Left renal cortex interstitium (tissue), 4 donors: ENCODE results near the gene KASH5. TPM values are rescaled to one million over a fixed set of nuclear protein-coding genes. Genes with fewer than 3 reads are reported as not detected.
"Not testable (repeated sequence)": the region's sequence is repeated elsewhere in the genome, so short reads cannot be mapped to it uniquely, and the experiment has no call there.

ENCODE experiments used
- DNase-seq, 4 donors: peaks; one replicate each; pipeline ENCODE4 v3.0.0-alpha.2; 2013; ENCODE audit warnings: low read depth in 4 of 4, low spot score in 2 of 4, missing footprints in 1 of 4
- polyA plus RNA-seq, 4 donors: library from polyadenylated mRNA; unstranded; fragments of 120-200 nt; gene quantifications; one replicate each; pipeline ENCODE4 v1.2.1, GENCODE V29; 2013; ENCODE audit not compliant: insufficient read length in 4 of 4

Gene KASH5
- polyA plus RNA-seq, 4 donors, result 0.10 to 0.43 (median 0.22) TPM

DNA sequence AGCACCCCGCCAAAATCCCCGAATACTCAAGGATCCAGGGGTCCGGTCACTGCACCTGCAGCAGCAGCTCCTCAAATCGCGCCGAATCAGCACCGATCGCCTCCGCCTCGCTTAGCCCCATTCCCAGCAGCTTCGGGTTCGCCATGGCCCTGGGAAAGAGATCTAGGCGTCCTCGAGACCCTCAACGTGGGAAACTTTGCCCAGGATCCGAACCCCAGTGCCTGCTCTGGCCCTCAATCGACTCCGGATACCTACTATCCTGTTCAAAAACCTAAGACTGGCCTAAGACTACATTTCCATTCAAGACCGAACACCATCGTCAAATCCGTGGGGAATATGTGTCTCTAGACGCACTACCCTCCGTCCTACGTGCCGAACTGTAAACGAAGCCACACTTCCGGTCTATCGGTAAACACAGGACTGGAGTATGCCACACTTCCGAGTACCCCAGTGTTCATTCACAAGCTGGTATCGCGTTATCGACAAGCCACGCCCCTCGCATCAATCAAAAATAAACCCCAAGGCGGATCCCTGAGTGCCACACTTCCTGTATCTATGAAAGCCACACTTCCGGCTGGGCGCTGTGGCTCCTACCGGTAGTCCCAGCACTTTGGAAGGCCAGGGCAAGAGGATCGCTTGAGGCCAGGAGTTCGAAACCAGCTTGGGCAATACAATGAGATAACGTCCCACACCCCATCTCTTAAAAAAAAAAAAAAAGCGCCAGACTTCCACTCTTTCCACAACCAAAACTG lies 63.6 kb downstream of the KASH5 start, which contains the start of gene PIH1D1:
TSS of gene PIH1D1 (minus strand) at position 385 of the 752 bp plus-strand sequence. CDS start at position 145, 240 bp downstream.
- DNase-seq, result peak; percentile 91 to 99 (median 94)

DNA sequence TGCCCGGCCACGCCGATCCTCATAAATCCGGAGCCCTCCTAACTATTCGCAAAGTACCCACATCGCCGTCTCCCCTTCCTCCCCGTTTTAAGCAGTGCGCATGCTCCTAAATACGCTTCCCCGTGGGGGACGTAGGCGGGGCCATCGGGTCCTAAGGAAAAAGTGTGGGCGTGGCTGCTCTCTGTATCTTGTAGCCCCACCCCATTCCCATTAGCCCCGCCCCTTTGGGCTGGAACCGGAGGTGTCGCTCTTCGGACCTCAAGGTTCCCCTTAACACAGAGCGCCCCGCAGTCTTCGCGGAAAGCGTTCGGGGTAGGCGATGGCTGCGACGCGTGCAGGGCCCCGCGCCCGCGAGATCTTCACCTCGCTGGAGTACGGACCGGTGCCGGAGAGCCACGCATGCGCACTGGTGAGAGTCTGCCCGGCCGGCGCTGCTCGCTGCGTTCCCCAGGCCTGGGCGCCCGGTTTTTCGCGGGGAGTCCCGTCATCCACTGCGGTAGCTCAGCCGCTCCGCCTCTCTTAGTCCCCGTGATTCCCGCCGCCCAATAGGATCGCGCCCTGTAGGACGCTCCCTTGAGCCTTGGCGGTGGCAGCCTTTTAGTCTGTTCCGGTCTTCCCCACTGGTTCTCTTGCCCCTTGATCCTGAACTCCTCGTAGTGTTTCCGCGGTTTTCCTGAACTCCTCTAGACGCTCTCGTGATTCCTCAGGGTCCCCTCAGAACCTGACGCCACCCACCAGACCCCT lies 65.1 kb downstream of the KASH5 start, which contains the start of gene ALDH16A1:
TSS of gene ALDH16A1 (plus strand) at position 213 of the 744 bp plus-strand sequence. CDS start at position 320, 107 bp downstream.
- DNase-seq, result peak; percentile 94 to 97 (median 96)

DNA sequence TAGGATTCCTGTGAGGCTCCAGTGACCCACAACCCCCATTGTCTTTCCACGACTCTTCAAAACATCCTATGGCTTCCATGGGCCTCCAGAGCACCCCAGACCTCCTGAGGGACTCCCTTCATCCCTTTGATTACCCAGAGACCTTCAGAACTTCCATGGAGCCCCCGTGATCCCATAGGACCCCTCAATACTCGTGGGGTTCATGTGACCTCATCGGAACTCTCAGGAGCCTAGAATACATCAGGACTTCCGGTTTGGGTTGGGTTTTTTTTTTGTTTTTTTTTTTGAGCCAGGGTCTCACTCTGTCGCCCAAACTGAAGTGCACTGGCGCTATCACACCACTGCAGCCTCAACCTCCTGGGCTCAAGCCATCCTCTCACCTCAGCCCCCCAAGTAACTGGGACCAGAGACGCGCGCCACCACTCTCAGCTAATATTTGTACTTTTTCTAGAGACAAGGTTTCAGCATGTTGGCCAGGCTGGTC lies 65.8 kb downstream of the KASH5 start:
- no peak for DNase-seq

DNA sequence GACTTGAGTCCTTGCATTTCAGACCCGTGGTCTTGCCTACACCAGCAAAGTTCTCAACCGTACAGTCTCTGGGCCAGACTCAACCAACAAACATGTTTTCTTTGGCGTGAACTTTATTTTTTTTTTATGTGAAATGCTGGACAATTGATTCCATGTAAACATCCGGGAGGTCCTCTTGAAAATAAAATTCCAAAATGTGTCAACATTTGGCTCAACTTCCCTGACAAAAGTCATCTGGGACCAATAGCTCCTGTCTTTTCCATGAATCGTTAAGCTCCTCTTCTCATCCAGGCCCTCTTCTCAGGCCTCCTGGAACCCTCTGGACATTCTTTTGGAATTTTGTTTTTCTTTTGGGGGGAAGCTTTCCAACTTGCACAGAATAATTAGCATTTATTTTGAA lies 67.7 kb downstream of the KASH5 start:
- DNase-seq, result peak in 1 of 4 donors; percentile 67

DNA sequence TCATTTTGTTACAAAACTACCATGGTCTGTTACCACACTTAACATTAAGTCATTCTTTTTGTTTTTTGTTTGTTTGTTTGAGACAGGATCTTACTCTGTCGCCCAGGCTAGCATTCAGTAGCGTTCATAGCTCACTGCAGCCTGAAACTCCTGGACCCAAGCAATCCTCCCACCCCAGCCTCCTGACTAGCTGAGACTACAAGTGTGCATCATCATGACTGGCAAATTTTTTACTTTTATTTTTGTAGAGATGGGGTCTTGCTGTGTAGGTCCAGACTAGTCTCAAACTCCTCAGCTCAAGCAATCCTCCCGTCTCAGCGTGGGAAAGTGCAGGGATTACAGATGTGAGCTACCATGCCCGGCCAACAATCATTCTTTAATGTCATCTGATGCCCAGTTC lies 68.3 kb downstream of the KASH5 start:
- DNase-seq, result no peak

DNA sequence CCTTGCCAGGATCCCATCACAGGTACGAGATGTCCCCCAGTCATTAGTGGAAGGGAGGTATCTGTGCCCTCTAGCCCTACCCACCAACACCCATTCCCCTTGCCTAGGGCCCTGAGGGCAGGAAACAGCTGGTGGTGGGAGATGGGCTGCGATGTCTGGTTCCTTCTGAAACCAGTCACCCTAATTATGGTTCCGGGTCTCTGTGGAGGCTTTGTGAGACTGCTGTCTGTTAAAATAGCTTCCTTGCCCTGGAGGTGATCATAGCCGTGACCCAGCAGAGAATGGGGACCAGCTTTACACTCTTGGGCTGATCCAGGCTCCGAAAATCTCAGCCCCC lies 70.5 kb downstream of the KASH5 start:
- DNase-seq, result no peak

DNA sequence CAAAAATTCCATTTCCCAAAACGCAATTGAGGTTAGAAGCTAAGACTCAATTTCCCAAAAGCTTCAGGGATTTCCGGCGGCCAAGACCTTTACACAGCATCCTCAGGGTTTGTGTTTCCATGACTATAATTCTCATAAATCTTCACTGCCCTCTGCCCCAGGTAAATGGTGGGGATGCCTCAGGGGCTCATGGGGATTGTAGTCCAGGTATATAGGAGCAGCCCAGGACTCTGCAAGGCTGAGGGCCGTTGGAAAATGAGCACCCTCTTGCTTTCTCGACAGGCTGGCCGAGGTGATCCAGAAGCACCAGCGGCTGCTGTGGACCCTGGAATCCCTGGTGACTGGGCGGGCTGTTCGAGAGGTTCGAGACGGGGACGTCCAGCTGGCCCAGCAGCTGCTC lies 71.3 kb downstream of the KASH5 start:
- no peak for DNase-seq

DNA sequence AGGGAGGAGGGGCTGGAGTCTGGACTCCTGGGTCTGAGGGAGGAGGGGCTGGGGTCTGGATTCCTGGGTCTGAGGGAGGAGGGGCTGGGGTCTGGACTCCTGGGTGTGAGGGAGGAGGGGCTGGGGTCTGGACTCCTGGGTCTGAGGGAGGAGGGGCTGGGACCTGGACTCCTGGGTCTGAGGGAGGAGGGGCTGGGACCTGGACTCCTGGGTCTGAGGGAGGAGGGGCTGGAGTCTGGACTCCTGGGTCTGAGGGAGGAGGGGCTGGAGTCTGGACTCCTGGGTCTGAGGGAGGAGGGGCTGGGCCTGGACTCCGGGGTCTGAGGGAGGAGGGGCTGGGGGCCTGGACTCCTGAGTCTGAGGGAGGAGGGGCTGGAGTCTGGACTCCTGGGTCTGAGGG lies 73.1 kb downstream of the KASH5 start:
- DNase-seq, result not testable (repeated sequence)

DNA sequence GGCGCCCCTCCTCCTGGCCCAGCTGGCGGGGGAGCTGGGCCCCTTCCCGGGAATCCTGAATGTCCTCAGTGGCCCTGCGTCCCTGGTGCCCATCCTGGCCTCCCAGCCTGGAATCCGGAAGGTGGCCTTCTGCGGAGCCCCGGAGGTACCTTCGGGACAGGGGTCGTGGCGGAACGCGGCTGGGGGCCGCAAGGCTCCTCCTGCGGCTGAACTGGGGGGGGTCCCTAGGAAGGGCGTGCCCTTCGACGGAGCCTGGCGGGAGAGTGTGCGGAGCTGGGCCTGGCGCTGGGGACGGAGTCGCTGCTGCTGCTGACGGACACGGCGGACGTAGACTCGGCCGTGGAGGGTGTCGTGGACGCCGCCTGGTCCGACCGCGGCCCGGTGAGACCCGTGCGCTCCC lies 73.6 kb downstream of the KASH5 start:
- DNase-seq, result no peak

DNA sequence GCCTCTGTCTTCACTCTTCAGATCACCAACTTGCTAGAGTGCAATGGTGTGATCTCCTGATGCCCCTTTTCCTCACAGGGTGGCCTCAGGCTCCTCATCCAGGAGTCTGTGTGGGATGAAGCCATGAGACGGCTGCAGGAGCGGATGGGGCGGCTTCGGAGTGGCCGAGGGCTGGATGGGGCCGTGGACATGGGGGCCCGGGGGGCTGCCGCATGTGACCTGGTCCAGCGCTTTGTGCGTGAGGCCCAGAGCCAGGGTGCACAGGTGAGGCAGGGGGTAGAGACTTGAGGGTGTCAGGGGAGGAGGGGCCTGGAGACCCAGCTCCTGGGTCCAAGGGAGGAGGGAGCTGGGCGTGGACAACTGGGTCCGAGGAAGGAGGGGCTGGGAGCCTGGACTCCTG lies 74.4 kb downstream of the KASH5 start:
- no peak for DNase-seq

DNA sequence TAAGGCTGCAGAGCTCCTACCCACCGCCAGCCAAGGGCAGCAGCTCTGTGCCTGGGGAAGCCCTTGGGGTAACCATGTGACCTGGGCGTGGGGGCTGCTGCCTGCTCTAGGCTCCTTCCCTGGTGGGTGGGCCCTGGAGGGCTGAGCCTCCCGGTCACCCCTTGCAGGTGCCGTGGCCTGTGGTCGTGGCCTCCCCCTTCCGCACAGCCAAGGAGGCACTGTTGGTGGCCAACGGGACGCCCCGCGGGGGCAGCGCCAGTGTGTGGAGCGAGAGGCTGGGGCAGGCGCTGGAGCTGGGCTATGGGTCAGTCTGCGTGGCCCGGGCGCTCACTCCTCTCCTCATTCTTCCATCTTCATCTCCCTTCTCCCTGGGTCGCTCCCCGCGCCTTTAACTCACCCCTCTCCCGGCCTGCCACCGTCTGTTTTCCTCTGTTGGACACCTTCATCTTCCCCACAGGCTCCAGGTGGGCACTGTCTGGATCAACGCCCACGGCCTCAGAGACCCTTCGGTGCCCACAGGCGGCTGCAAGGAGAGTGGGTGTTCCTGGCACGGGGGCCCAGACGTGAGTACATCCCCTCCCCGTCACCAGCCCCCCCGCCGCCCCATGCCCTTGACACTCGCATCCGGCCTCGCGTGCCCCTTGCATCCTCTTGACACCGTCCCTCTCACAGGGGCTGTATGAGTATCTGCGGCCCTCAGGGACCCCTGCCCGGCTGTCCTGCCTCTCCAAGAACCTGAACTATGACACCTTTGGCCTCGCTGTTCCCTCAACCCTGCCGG lies 76.1 kb downstream of the KASH5 start:
- DNase-seq, result no peak

DNA sequence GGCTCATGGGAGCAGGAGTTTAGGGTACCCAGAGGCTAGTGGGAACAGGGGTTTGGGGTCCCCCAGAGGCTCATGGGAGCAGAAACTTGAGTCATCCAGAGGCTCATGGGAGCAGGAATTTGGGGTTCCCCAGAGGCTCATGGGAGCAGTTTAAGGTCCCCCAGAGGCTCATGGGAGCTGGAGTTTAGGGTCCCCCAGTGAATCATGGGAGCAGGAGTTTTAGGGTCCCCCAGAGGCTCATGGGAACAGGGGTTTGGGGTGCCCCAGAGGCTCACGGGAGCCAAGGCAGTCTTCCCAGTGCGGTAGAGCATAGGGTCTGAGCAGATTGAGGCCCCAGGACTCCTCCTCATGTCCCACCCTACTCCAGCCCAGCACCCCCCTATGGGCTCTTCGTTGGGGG lies 77.3 kb downstream of the KASH5 start:
- no peak for DNase-seq

Other genes starting within 250 kb of the KASH5 start
- gene HRC, start 232.9 kb upstream of the KASH5 start, polyA plus RNA-seq, result 10 to 100 TPM; 25.2 to 38.8 (median 33.8) TPM
- gene TRPM4, start 230.5 kb upstream of the KASH5 start, polyA plus RNA-seq, result 10 to 100 TPM; 22.1 to 48.0 (median 35.9) TPM
- 1 to 10 TPM; 1.8 to 6.5 (median 3.2) TPM for gene SLC6A16, start 63.1 kb upstream of the KASH5 start, polyA plus RNA-seq
- gene CD37, start 52.8 kb upstream of the KASH5 start, polyA plus RNA-seq, result 10 to 100 TPM; 36.2 to 40.7 (median 37.5) TPM
- 100 to 1,000 TPM in 2 of 4 donors, 10 to 100 TPM in 2; 88.4 to 122 (median 107) TPM for gene TEAD2, start 25.8 kb upstream of the KASH5 start, polyA plus RNA-seq
- gene DKKL1, start 24.4 kb upstream of the KASH5 start, polyA plus RNA-seq, result 1 to 10 TPM; 4.5 to 6.4 (median 5.8) TPM
- gene PTH2, start 35.2 kb downstream of the KASH5 start, polyA plus RNA-seq, result not detected
- gene GFY, start 37.1 kb downstream of the KASH5 start, polyA plus RNA-seq, result not detected
- gene SLC17A7, start 53.3 kb downstream of the KASH5 start, polyA plus RNA-seq, result under 1 TPM; 0.25 to 0.61 (median 0.45) TPM
- 100 to 1,000 TPM in 1 of 4 donors, 10 to 100 TPM in 3; 82.3 to 106 (median 94.2) TPM for gene PIH1D1, start 63.6 kb downstream of the KASH5 start, polyA plus RNA-seq
- gene ALDH16A1, start 65.0 kb downstream of the KASH5 start, polyA plus RNA-seq, result 10 to 100 TPM; 14.6 to 29.7 (median 25.2) TPM
- gene FLT3LG, start 86.0 kb downstream of the KASH5 start, polyA plus RNA-seq, result 1 to 10 TPM; 2.7 to 4.6 (median 4.1) TPM
- gene RPL13A, start 99.4 kb downstream of the KASH5 start, polyA plus RNA-seq, result 1,000 to 10,000 TPM; 2,373 to 3,513 (median 2,918) TPM
- 1,000 to 10,000 TPM; 2,347 to 3,212 (median 2,796) TPM for gene RPS11, start 108.2 kb downstream of the KASH5 start, polyA plus RNA-seq
- gene FCGRT, start 124.4 kb downstream of the KASH5 start, polyA plus RNA-seq, result 100 to 1,000 TPM; 235 to 340 (median 283) TPM
- 10 to 100 TPM; 13.2 to 27.9 (median 23.9) TPM for gene RCN3, start 139.8 kb downstream of the KASH5 start, polyA plus RNA-seq
- 10 to 100 TPM; 62.3 to 89.4 (median 68.5) TPM for gene NOSIP, start 192.3 kb downstream of the KASH5 start, polyA plus RNA-seq
- gene PRRG2, start 193.1 kb downstream of the KASH5 start, polyA plus RNA-seq, result 10 to 100 TPM in 1 of 4 donors, 1 to 10 TPM in 3; 6.1 to 10.6 (median 7.1) TPM
- 10 to 100 TPM; 15.1 to 32.6 (median 26.6) TPM for gene PRR12, start 202.9 kb downstream of the KASH5 start, polyA plus RNA-seq